NT2/D1 (cell line): Measurements from ENCODE around the gene CPN1.

Experiments
- DNase-seq: peaks from one replicate; pipeline ENCODE4 v3.0.0-alpha.2; 2011; ENCODE audit warnings: low read depth, low spot score
- H3K27me3 ChIP-seq: 2 replicates; pipeline ENCODE4 v1.6.0; 2011; ENCODE audit warnings: mild to moderate bottlenecking; ENCODE audit not compliant: insufficient read length, insufficient read depth
- H3K36me3 ChIP-seq: 2 replicates; pipeline ENCODE4 v1.6.1; 2011; ENCODE audit warnings: mild to moderate bottlenecking, low read length, mixed read lengths; ENCODE audit not compliant: insufficient read depth, insufficient read length
- H3K4me1 ChIP-seq: 2 replicates; pipeline ENCODE4 v1.5.1; 2011; ENCODE audit not compliant: insufficient read depth, insufficient read length
- H3K4me3 ChIP-seq: 2 replicates; pipeline ENCODE4 v1.5.1; 2011; ENCODE audit warnings: low read depth; ENCODE audit not compliant: insufficient read length
- H3K9ac ChIP-seq: 2 replicates; pipeline ENCODE4 v1.6.0; 2011; ENCODE audit warnings: low read depth; ENCODE audit not compliant: insufficient read length
- H3K9me3 ChIP-seq: 2 replicates; pipeline ENCODE4 v1.5.1; 2011; ENCODE audit warnings: mild to moderate bottlenecking, low read length; ENCODE audit not compliant: insufficient read depth
- SUZ12 ChIP-seq: IDR thresholded peaks from 2 replicates; pipeline ENCODE4 v1.6.1; 2011; ENCODE audit not compliant: insufficient read length, insufficient read depth; ENCODE audit errors: extremely low read depth
- YY1 ChIP-seq: IDR thresholded peaks from 2 replicates; pipeline ENCODE4 v1.6.1; 2011; ENCODE audit not compliant: insufficient read length, insufficient read depth
- ZNF274 ChIP-seq: IDR thresholded peaks from 2 replicates; pipeline ENCODE4 v1.6.1; 2011; ENCODE audit warnings: mild to moderate bottlenecking, low read depth, low read length

The CPN1 gene

GRCh38 chr10:100053686-100054460, 27.8 kb downstream of the CPN1 start:
- Histone ChIP-seq H3K4me1 (peaks cover 3% of the 10 kb centered on the region), H3K27me3 (no peaks in the 10 kb centered on the region), H3K9me3 (no peaks in the 10 kb centered on the region), H3K9ac (no peak overlapping the region), H3K4me3 (no peak overlapping the region), H3K36me3 (no peaks in the 10 kb centered on the region)
- TF ChIP-seq ZNF274 (no peak), YY1 (no peak)
- DNase-seq: no peak

- Histone ChIP-seq H3K9me3 (no peaks in the 10 kb centered on the region), H3K4me1 (peaks cover 5% of the 10 kb centered on the region), H3K9ac (peak overlapping the region; percentile 42), H3K36me3 (no peaks in the 10 kb centered on the region), H3K4me3 (no peak overlapping the region), H3K27me3 (no peaks in the 10 kb centered on the region)
- no peak for TF ChIP-seq SUZ12
- no peak for TF ChIP-seq ZNF274
- no peak for TF ChIP-seq YY1
- DNase-seq: peak; percentile 77
Observed at GRCh38 chr10:100046021-100046486, 35.6 kb downstream of the CPN1 start.

GRCh38 chr10:100045592-100045991, 36.1 kb downstream of the CPN1 start:
- H3K27me3 ChIP-seq: no peaks in the 10 kb centered on the region
- no peak overlapping the region for H3K4me3 ChIP-seq
- H3K9ac ChIP-seq: peak overlapping the region; percentile 42
- H3K4me1 ChIP-seq: peaks cover 5% of the 10 kb centered on the region
- TF ChIP-seq YY1 (no peak), SUZ12 (no peak), ZNF274 (no peak)
- H3K36me3 ChIP-seq: no peaks in the 10 kb centered on the region
- no peak for DNase-seq
- no peaks in the 10 kb centered on the region for H3K9me3 ChIP-seq

GRCh38 chr10:100043796-100044195, 37.9 kb downstream of the CPN1 start:
- DNase-seq: no peak
- peaks cover 5% of the 10 kb centered on the region for H3K4me1 ChIP-seq
- no peak overlapping the region for H3K4me3 ChIP-seq
- no peaks in the 10 kb centered on the region for H3K36me3 ChIP-seq
- TF ChIP-seq YY1: no peak
- no peak for TF ChIP-seq SUZ12
- no peak for TF ChIP-seq ZNF274
- no peaks in the 10 kb centered on the region for H3K9me3 ChIP-seq
- H3K9ac ChIP-seq: no peak overlapping the region
- no peaks in the 10 kb centered on the region for H3K27me3 ChIP-seq

GRCh38 chr10:100043344-100043743, 38.3 kb downstream of the CPN1 start:
- no peaks in the 10 kb centered on the region for H3K9me3 ChIP-seq
- H3K4me1 ChIP-seq: peaks cover 5% of the 10 kb centered on the region
- no peak overlapping the region for H3K9ac ChIP-seq
- H3K27me3 ChIP-seq: no peaks in the 10 kb centered on the region
- DNase-seq: no peak
- no peaks in the 10 kb centered on the region for H3K36me3 ChIP-seq
- no peak overlapping the region for H3K4me3 ChIP-seq
- TF ChIP-seq YY1: no peak
- no peak for TF ChIP-seq SUZ12
- no peak for TF ChIP-seq ZNF274

- no peak for TF ChIP-seq ZNF274
- TF ChIP-seq SUZ12: no peak
- no peak for TF ChIP-seq YY1
- no peaks in the 10 kb centered on the region for H3K9me3 ChIP-seq
- DNase-seq: no peak
- H3K9ac ChIP-seq: no peak overlapping the region
- peaks cover 5% of the 10 kb centered on the region for H3K4me1 ChIP-seq
- H3K36me3 ChIP-seq: no peaks in the 10 kb centered on the region
- no peak overlapping the region for H3K4me3 ChIP-seq
- no peaks in the 10 kb centered on the region for H3K27me3 ChIP-seq
Observed at GRCh38 chr10:100041306-100042002, 40.2 kb downstream of the CPN1 start.

GRCh38 chr10:100038561-100039071, 43.1 kb downstream of the CPN1 start:
- TF ChIP-seq SUZ12: no peak
- no peak for TF ChIP-seq ZNF274
- TF ChIP-seq YY1: no peak
- H3K9ac ChIP-seq: no peak overlapping the region
- no peaks in the 10 kb centered on the region for H3K27me3 ChIP-seq
- H3K4me1 ChIP-seq: no peaks in the 10 kb centered on the region
- no peak for DNase-seq
- no peaks in the 10 kb centered on the region for H3K9me3 ChIP-seq
- H3K36me3 ChIP-seq: no peaks in the 10 kb centered on the region
- H3K4me3 ChIP-seq: no peak overlapping the region
